COLO668 (cell line): Measurements from ENCODE around the gene GRK6.

Experiments used
- DNase-seq: peaks from one replicate; lab custom pipeline; 2025; ENCODE audit not compliant: unreplicated experiment; lab: John Stamatoyannopoulos, UW

GRK6 gene

GRCh38 chr5:177439518-177440053 lies 13.1 kb downstream of the GRK6 start:
- no peak for DNase-seq

DNA sequence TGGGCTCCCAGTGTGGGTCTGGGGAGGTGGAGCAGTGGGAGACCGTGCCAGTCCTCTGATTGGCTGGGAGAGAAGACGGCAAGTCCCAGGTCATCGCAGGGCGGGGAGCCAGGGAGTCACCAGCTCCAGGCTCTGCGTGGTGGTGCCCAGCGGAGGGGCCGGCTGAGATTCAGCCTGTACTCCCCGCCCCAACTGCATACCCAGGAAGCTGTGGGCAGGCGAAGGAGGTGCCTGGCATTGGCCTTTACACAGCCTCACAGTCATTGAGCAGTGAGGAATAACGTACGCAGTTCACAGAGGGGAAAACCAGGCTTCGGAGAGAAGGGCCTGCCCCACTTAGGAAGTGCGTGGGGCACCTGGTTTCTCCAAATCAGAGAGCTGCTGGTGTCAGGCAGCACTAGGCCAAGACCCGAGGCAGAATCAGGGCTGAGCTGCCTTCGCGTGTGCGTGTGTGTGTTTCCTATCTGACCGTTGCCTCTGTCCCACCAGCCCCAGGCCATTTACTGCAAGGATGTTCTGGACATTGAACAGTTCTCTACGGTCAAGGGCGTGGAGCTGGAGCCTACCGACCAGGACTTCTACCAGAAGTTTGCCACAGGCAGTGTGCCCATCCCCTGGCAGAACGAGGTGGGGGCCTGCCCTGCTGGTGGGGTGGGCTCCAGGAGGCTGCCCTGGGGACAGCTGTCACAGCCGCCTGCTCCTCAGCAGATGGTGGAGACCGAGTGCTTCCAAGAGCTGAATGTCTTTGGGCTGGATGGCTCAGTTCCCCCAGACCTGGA lies 13.9 kb downstream of the GRK6 start:
- no peak for DNase-seq

GRCh38 chr5:177440990-177441780 lies 14.7 kb downstream of the GRK6 start:
- DNase-seq, result no peak

DNA sequence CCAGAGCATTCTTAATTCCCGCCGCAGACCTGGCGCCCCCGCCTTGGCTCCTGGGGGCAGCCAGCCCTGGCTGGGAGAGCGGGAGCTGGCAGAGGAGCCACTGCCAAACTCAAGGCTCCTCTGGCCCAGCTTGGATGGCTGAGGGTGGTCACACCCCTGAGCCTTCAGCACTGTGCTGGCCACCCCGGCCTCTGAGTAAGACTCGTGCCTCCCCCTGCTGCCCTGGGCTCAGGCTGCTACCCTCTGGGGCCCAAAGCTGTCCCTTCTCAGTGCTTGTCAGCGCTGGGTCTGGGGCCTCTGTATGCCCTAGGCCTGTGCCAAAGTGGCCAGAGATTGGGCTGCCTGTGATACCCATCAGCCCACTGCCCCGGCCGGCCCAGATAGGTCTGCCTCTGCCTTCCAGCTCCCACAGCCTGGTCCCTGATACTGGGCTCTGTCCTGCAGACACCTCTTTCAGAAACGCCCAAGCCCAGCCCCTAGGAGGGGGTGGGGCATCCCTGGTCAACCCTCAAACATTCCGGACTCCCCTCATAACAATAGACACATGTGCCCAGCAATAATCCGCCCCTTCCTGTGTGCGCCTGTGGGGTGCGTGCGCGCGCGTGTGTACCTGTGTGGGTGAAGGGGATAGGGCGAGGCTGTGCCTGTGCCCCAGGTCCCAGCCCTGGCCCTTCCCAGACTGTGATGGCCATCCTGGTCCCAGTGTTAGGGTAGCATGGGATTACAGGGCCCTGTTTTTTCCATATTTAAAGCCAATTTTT lies 15.8 kb downstream of the GRK6 start:
- DNase-seq, result no peak

DNA sequence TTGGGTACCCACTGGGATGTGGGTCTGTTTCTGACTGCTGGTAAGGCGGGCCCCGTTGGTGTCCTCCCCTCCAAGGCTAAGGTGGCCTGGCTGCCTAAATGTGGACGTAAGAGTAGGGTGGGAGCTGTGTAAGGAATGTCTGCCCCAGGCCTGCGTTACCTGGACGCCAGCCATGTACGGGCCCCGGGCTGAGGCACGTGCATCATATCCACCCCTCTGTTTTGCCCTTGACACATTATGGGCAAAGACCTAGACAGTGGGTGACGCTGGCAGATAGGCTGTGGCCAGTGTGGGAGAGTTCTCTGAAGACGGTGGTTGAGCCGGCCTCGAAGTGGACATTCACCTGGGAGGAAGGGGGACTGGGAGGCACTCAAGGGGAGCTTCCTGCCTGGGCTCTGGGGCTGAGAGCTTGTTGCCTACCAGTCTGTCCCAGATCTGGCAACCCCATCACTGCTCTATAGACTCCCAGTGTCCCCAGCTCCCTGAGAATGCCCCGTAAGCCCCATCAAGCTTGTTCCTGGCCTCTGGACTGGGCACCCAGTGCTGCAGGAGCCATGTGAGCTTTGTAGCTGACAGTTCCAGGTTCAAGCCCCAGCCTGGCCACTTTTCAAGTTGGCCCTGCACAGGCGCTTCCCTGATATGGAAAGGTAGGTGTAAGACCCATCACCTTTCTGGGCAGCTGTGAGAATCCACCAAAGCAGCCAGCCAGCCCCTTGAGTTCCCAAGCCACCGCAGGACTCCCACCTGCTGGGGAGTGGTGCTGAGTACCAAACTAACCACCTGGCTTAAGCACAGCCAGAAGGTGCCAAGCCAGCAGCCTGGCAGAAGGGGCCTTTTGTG lies 16.9 kb downstream of the GRK6 start:
- DNase-seq, result no peak

GRCh38 chr5:177444106-177445051 lies 17.9 kb downstream of the GRK6 start:
- no peak for DNase-seq

DNA sequence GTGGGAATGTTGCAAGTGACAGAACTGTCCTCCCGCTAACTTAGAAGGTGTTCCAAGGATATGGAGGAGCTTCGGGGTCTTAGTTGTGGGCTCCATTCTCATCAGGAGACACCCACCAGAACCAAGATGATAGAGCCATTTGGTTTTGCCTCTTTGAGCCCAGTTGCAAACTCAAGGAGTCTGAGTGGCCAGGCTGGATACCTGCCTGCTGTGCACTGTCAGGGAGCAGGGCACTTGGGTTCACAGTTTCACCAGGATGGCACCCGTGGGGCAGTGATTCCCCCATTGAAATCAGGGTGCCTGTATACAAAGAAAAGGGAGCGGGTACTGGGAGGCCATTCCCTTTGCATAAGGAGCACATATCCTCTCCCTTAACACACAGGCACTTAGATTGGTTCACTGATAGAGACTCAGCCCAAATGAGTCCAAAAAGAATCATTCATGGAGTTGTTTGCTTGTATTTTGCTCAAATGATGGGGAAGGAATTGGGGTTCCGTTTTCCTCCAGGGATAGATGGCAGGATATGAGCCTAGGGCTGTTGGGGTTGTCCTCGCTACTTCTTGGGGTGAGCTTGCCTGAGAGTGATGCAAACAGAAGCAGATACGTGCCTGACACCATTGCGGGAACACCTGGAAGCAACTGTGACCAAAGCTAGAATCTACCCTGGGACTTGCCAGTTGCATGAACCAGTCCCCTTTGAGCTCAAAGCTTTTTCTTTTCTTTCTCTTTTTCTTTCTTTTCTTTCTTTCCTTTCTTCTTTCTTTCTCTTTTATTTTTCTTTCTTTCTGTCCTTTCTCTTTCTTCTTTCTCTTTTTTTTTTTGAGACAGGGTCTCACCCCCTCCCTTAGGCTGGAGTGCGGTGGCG lies 18.8 kb downstream of the GRK6 start:
- no peak for DNase-seq

DNA sequence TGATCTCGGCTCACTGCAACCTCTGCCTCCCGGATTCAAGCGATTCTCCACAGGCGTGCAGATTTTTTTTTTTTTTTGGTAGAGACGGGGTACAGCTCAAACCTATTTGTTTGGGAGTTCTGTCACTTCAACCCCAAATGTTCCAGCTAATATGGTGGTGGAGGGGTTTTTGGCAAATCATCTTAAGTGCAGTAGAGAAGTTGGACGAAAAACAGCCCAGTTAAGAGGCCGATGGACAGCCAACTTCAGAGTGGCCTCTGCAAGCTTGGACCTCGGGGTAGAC lies 19.4 kb downstream of the GRK6 start:
- no peak for DNase-seq

DNA sequence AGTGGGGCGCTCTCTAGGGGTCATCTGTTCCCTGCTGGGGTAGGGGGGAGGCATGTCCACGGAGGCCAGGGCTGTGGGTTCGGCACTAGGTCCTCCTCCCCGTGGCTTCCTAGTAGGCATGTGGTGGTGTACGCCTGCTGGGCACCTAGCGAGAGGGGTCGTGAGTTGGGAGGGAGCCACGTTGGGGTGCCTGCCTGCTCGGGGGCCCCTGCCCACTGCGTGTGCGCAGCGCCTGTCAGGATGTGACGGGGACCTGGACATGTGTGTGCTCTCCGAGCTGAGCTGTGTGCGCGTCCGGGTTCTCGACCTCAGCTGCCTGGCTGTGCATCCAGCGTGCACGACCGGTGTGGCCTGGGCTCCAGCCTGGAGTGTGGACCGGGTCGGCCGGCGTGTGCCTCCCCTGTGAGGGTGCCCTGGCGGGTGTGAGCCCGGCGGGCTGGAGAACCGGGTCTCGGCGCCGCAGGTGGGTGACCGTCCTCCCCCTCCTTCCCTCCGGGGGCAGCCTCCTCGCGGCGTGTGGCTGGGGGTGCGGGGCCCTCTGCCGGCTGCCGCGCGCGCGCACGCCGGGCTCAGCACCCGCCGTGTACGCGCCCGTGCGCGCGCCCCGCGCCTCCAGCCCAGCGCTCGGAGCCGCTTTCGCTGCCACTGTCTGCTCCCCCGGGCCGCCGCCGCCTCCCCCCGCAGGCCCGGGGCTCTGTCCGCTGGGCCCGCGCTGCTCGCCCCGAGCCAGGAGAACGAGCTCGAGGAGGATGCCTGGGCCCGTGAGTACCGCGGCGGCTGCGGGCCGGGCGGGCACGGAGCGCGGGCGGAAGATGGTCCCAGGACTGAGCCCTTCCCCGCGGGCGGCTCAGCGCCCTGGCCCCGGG lies 20.0 kb downstream of the GRK6 start, which contains the start of gene PRR7:
TSS of gene PRR7 (plus strand) at position 615 of the 866 bp plus-strand sequence. CDS start 8,254 bp downstream, outside the sequence.
- DNase-seq, result peak; percentile 81

DNA sequence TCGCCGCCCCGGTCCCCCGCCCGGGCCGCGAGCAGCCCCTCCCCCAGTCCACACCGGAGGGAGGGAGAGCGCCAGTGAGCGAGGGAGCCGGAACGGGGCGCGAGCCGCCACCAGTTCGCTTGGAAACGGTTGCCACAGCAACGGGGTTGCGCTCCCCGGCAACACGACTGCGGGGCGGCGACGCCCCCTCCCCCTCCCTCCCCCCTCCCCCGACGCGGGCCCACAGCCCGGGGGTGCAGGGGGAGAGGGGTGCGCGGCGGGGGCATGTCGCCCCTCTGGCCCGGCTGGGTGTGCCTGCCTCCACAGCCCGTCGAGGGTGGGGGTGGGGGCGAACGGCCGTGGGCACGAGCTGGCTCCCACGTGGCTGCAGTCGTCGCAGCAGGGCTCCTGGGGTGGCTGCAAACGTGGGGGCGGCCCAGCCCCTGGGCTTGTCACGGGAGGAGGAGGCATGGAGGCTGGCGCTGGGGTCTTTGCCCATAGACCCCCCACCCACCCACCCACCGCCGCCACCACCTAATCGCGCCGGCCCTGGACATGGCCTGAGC lies 20.7 kb downstream of the GRK6 start:
- DNase-seq, result peak; percentile 76

GRCh38 chr5:177447611-177448243 lies 21.3 kb downstream of the GRK6 start:
- peak; percentile 48 for DNase-seq

- DNase-seq, result no peak
Measured at GRCh38 chr5:177448244-177448950, 21.9 kb downstream of the GRK6 start.

GRCh38 chr5:177449140-177450061 lies 22.9 kb downstream of the GRK6 start:
- no peak for DNase-seq

DNA sequence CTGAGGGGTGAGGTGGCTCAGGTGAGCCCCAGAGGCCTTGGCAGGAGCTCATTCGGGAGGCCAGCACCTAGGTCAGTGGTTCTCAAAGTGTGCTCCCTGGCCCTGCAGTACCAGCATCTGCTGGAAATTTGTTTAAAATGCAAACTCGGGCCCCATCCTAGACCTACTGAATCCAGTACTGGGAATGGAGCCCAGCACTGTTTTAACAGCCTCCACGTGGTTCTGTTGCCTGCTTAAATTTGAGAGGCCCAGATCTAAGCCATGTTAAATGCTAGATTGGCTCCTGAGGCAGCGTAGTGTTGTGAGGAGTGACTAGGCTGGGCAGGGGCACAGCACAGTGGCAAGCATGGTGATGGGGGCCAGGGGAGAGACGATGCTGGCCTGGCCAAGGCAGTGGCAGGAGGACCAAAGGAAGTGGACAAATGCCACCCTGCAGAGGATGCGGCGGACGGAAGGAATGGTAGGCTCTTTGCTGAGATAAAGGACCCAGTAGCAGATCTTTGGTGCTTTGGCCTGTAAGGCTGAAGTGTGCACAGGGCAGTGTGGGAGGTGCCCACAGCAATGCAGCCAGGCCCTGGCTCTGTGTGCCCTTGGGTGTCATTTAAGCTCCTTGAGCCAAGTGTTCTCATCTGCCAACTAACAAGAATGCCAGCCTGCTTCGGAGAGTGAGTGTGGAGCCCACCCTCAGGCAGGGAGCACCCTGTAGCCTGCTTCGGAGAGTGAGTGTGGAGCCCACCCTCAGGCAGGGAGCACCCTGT lies 24.4 kb downstream of the GRK6 start:
- no peak for DNase-seq
